WTC11 (cell line): Measurements from ENCODE around the gene NOS1.
"Not testable (repeated sequence)": the region's sequence is repeated elsewhere in the genome, so short reads cannot be mapped to it uniquely, and the experiment has no call there.

ENCODE experiments used
- ETV6 ChIP-seq: sonication (generic); formaldehyde crosslinking; IDR thresholded peaks from 2 replicates; pipeline ENCODE4 v1.8.1; 2022; ENCODE audit warnings: mild to moderate bottlenecking, missing genetic modification reagents
- FOXJ3 ChIP-seq: sonication (generic); formaldehyde crosslinking; IDR thresholded peaks from 2 replicates; pipeline ENCODE4 v1.9.0; 2021; ENCODE audit warnings: missing genetic modification reagents, mild to moderate bottlenecking, borderline replicate concordance
- JAZF1 ChIP-seq: fragments of 250-450 bp; sonication (Bioruptor Pico); IDR thresholded peaks from 2 replicates; pipeline ENCODE4 v1.9.0; 2021; ENCODE audit warnings: moderate library complexity, mild to moderate bottlenecking, inconsistent platforms
- KAT7 ChIP-seq: sonication (generic); formaldehyde crosslinking; IDR thresholded peaks from 2 replicates; pipeline ENCODE4 v1.8.1; 2023; ENCODE audit warnings: missing genetic modification reagents, mild to moderate bottlenecking, borderline replicate concordance
- NFE2L1 ChIP-seq: sonication (generic); formaldehyde crosslinking; IDR thresholded peaks from 2 replicates; pipeline ENCODE4 v1.8.1; 2023; ENCODE audit warnings: missing genetic modification reagents
- TEAD1 ChIP-seq: sonication (generic); formaldehyde crosslinking; IDR thresholded peaks from 2 replicates; pipeline ENCODE4 v1.8.0; 2022; ENCODE audit warnings: mild to moderate bottlenecking, missing genetic modification reagents
- TF ChIP-seq, protein P1 (sequence below): fragments of 200-600 bp; IDR thresholded peaks from 2 replicates; pipeline ENCODE4 v1.8.0; 2022; ENCODE audit warnings: antibody characterized with exemption
- TF ChIP-seq, protein P2 (sequence below): sonication (generic); formaldehyde crosslinking; IDR thresholded peaks from 2 replicates; pipeline ENCODE4 v1.8.0; 2023; ENCODE audit warnings: mild to moderate bottlenecking, missing genetic modification reagents
- TF ChIP-seq, protein P3 (sequence below): sonication (generic); formaldehyde crosslinking; IDR thresholded peaks from 2 replicates; pipeline ENCODE4 v1.8.0; 2022; ENCODE audit warnings: mild to moderate bottlenecking, missing genetic modification reagents
- TF ChIP-seq, protein P4 (sequence below): sonication (generic); formaldehyde crosslinking; IDR thresholded peaks from 2 replicates; pipeline ENCODE4 v1.8.0; 2023; ENCODE audit warnings: missing genetic modification reagents, mild to moderate bottlenecking, borderline replicate concordance
- TF ChIP-seq, protein P5 (sequence below): sonication (generic); formaldehyde crosslinking; IDR thresholded peaks from 2 replicates; pipeline ENCODE4 v1.8.1; 2023; ENCODE audit warnings: mild to moderate bottlenecking, missing genetic modification reagents, moderate library complexity
- TF ChIP-seq, protein P6 (sequence below): sonication (generic); formaldehyde crosslinking; IDR thresholded peaks from 2 replicates; pipeline ENCODE4 v1.8.1; 2022; ENCODE audit warnings: low read depth, missing genetic modification reagents, borderline replicate concordance
- TF ChIP-seq, protein P7 (sequence below): sonication (generic); formaldehyde crosslinking; IDR thresholded peaks from 2 replicates; pipeline ENCODE4 v1.8.1; 2022; ENCODE audit warnings: low read depth, mild to moderate bottlenecking, moderate library complexity, missing genetic modification reagents, borderline replicate concordance

DNA sequence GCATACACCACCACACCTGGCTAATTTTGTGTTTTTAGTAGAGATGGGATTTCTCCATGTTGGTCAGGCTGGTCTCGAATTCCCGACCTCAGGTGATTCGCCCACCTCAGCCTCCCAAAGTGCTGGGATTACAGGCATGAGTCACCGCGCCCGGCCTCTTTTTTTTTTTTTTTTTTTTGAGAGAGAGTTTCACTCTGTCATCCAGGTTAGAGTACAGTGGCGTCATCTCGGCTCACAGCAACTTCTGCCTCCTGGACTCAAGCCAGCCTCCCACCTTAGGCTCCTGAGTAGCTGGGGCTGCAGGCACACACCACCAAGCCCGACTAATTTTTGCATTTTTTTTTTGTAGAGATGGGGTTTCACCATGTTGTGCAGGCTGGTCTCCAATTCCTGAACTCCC, 166.4 kb downstream of the NOS1 start:
- TF ChIP-seq, protein P1, sequence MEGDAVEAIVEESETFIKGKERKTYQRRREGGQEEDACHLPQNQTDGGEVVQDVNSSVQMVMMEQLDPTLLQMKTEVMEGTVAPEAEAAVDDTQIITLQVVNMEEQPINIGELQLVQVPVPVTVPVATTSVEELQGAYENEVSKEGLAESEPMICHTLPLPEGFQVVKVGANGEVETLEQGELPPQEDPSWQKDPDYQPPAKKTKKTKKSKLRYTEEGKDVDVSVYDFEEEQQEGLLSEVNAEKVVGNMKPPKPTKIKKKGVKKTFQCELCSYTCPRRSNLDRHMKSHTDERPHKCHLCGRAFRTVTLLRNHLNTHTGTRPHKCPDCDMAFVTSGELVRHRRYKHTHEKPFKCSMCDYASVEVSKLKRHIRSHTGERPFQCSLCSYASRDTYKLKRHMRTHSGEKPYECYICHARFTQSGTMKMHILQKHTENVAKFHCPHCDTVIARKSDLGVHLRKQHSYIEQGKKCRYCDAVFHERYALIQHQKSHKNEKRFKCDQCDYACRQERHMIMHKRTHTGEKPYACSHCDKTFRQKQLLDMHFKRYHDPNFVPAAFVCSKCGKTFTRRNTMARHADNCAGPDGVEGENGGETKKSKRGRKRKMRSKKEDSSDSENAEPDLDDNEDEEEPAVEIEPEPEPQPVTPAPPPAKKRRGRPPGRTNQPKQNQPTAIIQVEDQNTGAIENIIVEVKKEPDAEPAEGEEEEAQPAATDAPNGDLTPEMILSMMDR = not testable (repeated sequence)
- TF ChIP-seq JAZF1; FOXJ3 (CRISPR knock-in tag); KAT7 (CRISPR knock-in tag); ETV6 (CRISPR knock-in tag); TEAD1 (CRISPR knock-in tag); NFE2L1 (CRISPR knock-in tag): not testable (repeated sequence)
- TF ChIP-seq, protein P2, sequence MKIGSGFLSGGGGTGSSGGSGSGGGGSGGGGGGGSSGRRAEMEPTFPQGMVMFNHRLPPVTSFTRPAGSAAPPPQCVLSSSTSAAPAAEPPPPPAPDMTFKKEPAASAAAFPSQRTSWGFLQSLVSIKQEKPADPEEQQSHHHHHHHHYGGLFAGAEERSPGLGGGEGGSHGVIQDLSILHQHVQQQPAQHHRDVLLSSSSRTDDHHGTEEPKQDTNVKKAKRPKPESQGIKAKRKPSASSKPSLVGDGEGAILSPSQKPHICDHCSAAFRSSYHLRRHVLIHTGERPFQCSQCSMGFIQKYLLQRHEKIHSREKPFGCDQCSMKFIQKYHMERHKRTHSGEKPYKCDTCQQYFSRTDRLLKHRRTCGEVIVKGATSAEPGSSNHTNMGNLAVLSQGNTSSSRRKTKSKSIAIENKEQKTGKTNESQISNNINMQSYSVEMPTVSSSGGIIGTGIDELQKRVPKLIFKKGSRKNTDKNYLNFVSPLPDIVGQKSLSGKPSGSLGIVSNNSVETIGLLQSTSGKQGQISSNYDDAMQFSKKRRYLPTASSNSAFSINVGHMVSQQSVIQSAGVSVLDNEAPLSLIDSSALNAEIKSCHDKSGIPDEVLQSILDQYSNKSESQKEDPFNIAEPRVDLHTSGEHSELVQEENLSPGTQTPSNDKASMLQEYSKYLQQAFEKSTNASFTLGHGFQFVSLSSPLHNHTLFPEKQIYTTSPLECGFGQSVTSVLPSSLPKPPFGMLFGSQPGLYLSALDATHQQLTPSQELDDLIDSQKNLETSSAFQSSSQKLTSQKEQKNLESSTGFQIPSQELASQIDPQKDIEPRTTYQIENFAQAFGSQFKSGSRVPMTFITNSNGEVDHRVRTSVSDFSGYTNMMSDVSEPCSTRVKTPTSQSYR (CRISPR knock-in tag) = not testable (repeated sequence)
- TF ChIP-seq, protein P3, sequence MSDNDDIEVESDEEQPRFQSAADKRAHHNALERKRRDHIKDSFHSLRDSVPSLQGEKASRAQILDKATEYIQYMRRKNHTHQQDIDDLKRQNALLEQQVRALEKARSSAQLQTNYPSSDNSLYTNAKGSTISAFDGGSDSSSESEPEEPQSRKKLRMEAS (CRISPR knock-in tag) = not testable (repeated sequence)
- TF ChIP-seq, protein P4, sequence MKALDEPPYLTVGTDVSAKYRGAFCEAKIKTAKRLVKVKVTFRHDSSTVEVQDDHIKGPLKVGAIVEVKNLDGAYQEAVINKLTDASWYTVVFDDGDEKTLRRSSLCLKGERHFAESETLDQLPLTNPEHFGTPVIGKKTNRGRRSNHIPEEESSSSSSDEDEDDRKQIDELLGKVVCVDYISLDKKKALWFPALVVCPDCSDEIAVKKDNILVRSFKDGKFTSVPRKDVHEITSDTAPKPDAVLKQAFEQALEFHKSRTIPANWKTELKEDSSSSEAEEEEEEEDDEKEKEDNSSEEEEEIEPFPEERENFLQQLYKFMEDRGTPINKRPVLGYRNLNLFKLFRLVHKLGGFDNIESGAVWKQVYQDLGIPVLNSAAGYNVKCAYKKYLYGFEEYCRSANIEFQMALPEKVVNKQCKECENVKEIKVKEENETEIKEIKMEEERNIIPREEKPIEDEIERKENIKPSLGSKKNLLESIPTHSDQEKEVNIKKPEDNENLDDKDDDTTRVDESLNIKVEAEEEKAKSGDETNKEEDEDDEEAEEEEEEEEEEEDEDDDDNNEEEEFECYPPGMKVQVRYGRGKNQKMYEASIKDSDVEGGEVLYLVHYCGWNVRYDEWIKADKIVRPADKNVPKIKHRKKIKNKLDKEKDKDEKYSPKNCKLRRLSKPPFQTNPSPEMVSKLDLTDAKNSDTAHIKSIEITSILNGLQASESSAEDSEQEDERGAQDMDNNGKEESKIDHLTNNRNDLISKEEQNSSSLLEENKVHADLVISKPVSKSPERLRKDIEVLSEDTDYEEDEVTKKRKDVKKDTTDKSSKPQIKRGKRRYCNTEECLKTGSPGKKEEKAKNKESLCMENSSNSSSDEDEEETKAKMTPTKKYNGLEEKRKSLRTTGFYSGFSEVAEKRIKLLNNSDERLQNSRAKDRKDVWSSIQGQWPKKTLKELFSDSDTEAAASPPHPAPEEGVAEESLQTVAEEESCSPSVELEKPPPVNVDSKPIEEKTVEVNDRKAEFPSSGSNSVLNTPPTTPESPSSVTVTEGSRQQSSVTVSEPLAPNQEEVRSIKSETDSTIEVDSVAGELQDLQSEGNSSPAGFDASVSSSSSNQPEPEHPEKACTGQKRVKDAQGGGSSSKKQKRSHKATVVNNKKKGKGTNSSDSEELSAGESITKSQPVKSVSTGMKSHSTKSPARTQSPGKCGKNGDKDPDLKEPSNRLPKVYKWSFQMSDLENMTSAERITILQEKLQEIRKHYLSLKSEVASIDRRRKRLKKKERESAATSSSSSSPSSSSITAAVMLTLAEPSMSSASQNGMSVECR (CRISPR knock-in tag) = not testable (repeated sequence)
- TF ChIP-seq, protein P5, sequence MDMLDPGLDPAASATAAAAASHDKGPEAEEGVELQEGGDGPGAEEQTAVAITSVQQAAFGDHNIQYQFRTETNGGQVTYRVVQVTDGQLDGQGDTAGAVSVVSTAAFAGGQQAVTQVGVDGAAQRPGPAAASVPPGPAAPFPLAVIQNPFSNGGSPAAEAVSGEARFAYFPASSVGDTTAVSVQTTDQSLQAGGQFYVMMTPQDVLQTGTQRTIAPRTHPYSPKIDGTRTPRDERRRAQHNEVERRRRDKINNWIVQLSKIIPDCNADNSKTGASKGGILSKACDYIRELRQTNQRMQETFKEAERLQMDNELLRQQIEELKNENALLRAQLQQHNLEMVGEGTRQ = not testable (repeated sequence)
- TF ChIP-seq, protein P6, sequence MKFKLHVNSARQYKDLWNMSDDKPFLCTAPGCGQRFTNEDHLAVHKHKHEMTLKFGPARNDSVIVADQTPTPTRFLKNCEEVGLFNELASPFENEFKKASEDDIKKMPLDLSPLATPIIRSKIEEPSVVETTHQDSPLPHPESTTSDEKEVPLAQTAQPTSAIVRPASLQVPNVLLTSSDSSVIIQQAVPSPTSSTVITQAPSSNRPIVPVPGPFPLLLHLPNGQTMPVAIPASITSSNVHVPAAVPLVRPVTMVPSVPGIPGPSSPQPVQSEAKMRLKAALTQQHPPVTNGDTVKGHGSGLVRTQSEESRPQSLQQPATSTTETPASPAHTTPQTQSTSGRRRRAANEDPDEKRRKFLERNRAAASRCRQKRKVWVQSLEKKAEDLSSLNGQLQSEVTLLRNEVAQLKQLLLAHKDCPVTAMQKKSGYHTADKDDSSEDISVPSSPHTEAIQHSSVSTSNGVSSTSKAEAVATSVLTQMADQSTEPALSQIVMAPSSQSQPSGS (CRISPR knock-in tag) = not testable (repeated sequence)
- TF ChIP-seq, protein P7, sequence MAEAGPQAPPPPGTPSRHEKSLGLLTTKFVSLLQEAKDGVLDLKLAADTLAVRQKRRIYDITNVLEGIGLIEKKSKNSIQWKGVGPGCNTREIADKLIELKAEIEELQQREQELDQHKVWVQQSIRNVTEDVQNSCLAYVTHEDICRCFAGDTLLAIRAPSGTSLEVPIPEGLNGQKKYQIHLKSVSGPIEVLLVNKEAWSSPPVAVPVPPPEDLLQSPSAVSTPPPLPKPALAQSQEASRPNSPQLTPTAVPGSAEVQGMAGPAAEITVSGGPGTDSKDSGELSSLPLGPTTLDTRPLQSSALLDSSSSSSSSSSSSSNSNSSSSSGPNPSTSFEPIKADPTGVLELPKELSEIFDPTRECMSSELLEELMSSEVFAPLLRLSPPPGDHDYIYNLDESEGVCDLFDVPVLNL = not testable (repeated sequence)
